Hindlimb muscle (tissue), 1 donor: Measurements from ENCODE around the gene ITPK1. TPM values are rescaled to one million over a fixed set of nuclear protein-coding genes. Genes with fewer than 3 reads are reported as not detected.

Experiments
- DNase-seq: peaks from one replicate; pipeline ENCODE4 v3.0.0-alpha.2; 2013
- polyA plus RNA-seq: library from polyadenylated mRNA; unstranded; fragments of 120-200 nt; gene quantifications from one replicate; pipeline ENCODE4 v1.2.1, GENCODE V29; 2013; ENCODE audit not compliant: insufficient read length

Gene ITPK1
- polyA plus RNA-seq, 1 donor: 16.5 TPM

DNA sequence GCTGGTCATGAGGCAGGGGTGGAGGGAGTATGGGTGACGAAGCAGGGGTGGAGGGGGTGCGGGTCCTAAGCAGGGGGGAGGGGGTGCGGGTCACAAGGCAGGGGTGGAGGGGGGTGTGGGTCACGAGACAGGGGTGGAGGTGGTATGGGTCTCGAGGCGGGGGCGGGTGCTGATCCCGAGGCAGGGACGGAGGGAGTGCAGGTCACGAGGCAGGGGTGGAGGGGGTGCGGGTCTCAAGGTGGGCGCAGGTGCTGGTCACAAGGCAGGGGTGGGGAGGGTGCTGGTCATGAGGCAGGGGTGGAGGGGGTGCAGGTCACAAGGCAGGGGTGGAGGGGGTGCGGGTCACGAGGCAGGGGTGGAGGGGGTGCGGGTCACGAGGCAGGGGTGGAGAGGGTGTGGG is 56.5 kb downstream of the ITPK1 start:
- no peak for DNase-seq

DNA sequence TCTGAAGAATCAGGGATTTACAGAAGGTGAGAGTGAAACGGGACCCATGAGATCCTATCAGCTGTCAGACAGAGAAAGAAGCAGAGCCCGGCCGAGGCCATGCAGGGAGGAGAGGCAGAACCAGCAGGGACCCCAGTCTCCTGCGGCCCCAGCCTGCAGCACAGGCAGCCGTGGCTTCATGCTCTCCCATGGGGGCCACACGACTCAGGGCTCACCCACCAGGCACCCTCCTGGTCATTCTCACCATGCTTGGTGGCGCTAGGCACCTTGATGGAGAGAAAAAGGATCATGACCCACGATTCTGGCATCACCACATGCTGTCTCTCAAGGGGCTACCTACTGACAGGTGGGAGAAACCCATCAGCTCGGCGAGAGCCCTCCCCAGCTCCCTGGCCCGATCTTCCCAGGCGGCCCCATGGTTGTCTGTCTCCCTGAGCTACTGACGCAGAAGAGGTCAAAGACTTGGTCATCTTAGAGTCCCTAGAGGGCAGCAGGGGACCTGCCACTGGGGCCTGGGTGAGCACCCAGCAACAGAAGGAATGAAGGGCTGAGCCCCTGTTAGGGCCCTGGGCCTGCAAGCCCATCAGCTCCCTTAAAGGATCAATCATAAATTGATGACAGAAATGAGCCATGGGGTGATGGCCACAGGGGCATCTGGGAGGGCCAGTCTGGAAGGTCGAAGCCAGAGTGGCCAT is 58.0 kb downstream of the ITPK1 start:
- no peak for DNase-seq

DNA sequence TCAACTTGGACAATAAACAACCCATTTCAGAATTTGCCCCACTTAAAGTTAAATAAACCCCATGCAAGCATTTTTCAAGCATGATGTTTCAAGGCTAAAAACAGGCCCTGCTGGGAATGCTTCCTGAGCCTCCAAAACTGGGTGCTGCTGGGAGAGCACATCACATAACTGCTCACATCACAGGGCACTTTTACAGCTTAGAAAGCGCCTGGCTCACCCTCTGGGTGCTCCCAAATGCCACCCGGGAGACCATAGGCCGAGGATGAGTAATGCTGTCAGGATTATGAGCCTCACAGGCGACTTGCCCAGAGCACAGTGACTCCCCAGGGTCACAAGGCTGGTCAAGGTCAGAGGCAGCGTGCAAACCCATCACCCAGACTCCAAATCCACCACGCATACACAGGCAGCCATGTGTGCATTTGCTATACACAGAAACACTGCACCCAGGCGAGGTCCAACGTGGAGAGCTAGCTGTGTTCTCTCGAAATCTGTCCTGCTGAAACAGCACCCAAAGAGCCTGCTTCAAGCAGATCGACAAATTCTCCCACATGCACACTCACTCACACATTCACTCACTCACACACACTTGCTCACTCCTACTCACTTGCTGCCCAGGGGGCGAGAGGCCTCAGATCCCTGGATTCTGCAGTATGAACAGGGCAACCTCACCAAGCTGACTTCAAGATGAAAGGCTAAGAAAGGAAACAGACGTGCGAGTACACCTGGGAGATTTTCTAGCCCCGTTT is 58.7 kb downstream of the ITPK1 start:
- no peak for DNase-seq

DNA sequence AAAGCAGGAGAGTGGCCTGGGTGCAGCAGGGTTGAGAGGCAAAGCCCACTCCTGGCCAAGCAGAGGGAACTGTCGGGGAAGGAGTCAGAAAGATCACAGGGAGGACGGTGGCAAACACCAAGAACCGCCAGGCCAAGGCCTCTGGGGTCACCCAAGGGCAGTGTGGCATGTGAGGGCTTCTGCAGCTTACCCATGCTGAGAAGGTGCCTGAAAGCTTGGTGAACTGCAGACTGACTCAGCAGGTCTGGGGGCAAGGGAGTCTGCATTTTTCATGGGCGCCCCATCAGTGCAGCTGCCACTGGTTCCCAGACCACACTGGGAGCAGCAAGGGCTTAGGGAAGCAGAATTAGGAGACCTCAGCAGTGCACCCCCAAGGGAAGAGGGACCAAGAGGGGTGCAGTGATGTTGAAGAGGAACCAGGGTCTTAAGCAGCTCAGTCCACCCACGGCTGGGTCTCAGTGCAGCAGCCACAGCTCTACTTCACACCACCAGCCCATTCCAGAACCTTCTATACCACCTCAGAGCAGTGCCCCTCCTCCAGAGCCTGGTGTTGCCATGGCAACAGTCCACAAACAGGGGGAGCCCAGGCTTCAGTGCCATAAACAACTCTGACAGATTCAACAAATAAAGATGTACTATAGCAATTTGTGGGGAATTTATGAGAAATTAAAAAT is 59.4 kb downstream of the ITPK1 start:
- no peak for DNase-seq

DNA sequence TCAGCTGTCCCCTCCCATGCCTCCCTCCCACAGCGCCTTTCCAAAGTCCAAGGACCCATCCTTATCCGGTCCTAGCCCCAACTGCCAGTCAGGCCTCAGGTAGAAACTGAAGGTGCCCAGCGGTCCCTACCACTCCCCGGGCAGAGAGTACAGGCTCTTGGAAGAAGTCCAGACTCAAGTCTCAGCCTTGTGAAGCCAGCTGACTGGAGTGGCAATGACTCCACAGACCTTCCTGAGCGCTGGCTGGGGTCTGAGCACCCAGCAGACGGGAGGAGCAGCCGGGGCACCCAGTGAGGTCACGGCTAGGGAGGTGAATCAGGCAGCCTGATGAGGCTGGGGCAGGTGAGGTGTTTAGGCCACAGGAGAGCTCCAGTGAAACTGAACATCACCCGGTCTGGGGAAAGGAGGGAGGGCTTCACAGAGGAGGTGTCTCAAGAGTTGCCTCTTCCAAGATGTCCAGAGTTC is 60.0 kb downstream of the ITPK1 start:
- no peak for DNase-seq

DNA sequence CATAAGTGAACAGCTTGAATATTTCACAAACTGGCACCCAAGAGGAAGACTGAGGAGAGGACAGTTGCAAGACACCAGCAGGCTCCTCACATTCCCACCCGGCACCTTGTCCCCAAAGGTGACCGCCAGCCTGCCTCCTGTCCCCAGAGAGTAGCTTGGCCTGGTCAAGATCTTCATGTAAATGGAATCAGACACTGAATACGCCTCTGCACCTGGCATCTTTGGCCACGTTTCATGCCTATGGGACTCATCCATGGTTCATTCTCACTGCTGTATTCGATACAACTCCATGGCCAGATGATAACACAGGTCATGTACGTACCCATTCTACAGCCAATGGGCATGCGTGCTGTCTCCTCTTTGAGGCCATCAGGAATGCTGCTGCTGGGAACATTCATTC is 60.8 kb downstream of the ITPK1 start:
- no peak for DNase-seq

DNA sequence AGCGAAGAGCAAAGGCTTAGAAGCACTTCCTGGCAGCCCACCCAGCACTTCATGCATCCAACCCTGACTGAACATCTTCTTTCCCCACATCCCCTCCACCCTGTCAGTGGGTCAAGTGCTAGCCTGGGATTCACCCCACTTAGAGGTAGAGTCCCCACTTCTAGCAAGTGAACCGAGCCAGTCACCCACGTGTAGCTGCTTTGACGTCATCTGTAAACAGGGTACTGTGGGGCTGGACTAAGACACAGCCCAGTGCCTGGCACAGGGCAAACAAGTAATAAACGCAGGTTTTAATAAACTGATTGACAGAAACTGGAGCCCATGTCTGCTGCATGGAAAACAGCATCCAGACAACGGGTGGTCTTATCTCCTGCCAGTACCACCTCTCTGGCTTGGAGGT is 61.7 kb downstream of the ITPK1 start:
- DNase-seq: no peak

DNA sequence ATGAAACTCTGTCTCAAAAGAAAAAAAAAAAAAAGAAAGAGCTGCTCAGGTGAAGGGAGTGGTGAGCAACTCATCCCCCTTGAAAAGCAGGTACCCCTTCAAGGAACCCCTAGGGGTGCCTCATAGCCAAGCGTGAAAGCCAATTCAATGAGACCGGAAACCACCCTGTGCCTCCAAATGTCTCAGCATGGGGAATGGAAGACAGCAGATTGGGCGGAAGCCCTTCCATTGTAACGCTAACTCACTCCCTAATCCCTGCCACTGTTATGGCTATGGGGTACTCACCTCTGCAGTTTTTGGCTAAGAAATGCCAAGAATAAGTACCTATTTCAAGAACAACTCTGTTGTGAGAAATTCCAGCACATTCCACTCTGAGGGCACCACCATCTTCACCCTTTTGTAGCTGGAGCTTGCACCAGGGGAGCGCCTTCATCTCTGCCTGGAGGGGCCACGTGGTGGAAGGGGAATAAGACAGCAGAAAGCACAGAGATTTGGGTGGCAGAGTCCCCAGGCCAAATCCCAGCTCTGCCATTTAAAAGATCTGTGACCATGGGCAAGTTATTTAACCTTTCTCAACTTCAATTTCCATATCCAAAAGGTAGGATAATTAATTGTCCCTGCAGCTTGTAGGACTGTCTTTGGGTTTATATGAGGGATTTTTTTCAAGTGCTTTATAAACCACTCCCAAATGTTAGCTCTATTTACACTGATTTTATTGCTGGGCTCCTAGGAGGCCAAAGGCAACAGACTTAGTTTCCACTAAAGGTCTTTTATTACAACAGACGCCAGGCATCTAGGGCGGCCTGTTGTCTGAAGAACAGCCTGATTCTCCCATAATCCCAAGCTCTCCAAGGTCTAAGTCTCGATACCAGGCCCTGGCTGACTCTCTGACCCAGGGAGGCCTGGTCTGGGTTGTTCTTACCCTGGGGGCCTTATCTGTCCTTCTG is 63.9 kb downstream of the ITPK1 start:
- no peak for DNase-seq

DNA sequence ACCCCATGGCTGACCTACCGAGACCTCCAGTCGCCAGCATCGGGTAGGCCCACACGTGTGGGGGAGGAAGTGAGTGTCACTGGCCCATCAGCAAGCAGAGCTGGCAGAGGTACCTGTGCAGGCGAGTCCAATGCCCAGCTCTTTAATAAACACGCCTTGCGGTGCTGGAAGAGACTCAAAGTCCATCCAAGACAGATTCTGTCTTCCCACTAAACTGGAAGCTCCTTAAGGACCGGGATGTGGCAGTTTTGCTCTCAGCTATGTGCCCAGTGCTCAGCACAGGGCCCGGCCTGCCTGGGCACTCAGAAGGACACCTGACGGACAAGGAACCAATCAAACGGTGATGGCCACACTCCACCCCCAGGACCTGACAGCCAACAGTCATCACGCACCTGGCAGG is 65.0 kb downstream of the ITPK1 start:
- no peak for DNase-seq

DNA sequence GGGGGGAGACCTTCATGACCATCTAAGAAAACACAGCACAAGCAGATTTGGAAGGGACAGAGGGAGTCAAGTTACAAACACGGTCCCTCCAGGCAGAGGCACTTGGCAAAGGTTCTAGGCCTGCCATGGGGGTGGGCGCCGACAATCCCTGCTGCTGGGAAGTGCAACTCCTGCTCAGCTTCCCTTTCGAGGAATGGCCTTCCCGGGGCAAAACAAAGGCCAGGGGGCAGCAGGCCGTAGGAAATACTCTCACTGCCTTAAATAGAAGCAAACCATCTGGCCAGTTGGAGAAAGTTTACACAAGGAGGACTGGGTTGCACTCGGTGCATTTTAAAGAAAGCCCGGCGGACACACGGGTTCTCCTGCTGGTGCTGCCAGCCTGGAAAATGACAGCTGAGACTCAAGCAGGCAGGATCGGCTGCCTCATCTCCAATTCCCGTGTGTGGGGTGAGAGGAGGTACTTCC is 65.8 kb downstream of the ITPK1 start:
- DNase-seq: no peak

DNA sequence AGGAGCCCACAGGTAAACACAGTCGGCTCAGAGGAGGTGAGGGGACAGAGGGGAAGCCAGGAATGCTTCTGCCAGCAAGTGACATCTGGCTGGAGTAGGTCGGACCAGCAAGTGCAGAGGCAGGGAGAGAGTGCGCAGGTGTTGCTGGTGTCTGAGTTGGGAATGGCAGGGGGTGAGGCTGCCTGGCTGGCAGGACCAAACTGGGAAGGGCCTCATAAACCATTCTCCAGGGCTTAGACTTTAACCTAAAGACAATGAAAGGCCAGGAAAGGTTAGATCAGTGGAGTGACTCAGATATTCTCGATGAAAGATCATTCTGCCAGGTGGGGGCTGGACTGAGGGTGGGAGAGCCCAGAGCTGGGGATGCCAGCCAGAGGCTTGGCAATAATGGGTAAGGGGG is 66.4 kb downstream of the ITPK1 start:
- no peak for DNase-seq

DNA sequence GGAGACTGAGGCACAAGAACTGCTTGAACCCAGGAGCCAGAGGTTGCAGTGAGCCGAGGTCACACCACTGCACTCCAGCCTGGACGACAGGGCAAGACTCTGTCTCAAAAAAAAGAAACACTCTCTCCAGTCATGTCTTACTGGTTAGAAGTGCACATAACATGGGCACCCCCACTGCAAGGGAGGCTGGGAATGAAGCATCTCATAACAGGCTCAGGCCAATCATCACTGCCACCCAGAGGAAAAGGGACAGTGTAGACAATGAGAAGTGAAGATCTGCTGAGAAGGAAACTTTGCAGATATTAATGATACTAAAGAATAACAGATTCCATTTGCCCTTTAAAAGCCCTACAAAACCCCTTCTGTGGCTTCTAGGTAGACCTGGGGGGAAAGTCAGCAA is 66.9 kb downstream of the ITPK1 start:
- no peak for DNase-seq

DNA sequence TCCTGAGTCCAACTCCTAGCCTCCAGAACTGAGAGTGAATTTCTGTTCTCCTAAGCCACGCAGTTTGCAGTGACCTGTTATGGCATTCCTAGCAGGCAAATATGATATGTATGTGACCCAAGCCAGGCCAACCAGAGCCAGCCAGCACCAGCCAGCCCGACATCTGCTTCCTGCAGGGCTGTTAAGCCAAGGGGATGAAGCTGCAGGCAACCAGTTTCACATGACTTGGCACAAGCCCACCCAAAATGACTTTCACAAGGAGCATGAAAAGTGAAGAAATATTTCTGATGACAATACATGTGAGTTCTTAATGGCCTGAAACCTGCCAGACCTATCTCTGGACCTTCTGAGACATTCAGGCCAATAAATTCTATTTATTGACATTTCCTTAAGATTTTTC is 68.1 kb downstream of the ITPK1 start:
- DNase-seq: no peak

DNA sequence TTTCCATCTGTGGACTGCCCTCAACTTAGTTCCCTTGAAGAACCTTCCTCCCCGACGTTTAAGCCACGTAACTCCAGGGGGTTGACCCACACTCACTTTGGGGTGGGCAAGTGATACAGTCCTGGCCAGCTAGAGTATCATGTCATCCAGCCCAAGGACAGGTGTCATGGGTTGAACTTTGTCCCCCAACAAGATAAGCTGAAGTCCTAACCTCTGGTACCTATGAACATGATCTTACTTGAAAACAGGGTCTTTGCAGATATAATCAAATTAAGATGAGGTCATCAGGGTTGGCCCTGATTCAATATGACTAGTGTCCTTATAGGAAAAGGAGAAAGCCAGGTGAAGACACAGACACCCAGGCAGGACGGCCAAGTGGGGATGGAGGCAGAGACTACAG is 68.6 kb downstream of the ITPK1 start:
- DNase-seq: no peak

DNA sequence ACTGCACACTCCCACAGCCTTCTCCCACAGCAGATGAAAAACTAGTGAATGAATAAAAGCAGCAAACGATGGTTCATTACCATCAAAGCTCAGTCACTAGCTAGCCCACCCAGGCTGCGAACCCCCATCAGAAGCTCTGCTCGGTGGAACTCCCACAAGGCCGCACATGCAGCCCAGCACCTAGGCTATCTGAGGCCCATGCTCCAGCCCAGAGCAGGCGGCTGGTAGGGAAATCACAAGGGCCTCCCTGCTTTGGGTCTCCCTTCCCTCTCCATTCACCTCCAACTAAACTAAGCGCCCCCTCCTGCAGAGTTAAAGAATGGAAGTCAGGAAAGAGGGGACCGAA is 69.0 kb downstream of the ITPK1 start:
- DNase-seq: no peak

DNA sequence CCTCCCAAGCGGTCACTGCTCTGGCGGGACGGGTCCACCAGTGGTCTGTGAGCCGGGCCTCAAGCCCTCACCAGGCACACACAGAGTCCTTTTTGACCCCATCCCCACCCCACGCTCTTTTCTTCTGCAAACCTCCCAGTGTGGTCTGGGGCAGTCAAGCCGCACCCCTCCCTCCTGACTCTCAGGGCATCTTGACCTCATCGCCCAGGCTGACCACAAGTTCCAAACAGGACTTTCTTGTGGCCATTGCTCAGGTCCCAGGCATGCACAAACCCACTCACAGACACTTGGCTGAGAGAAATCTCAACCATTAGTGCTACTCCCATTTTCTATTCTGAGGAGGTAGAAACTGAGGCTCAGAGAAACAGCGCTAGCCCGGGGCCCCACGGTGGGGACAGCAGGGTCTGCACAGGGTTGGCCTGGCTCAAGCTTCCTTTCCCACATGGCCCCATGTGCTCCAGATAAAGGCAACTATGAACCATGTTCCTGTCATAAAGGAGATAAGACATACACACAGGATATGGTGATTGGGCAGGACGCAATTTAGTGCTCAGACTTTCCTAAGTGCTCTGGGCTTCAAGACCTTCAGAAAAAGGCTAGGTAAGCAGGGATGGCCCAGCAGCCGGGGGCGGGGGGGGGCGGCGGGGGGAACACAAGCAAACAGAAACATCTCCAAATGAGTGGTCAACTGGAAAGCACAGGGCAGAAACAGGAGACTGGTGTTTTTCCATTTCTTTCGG is 69.6 kb downstream of the ITPK1 start:
- DNase-seq: no peak

DNA sequence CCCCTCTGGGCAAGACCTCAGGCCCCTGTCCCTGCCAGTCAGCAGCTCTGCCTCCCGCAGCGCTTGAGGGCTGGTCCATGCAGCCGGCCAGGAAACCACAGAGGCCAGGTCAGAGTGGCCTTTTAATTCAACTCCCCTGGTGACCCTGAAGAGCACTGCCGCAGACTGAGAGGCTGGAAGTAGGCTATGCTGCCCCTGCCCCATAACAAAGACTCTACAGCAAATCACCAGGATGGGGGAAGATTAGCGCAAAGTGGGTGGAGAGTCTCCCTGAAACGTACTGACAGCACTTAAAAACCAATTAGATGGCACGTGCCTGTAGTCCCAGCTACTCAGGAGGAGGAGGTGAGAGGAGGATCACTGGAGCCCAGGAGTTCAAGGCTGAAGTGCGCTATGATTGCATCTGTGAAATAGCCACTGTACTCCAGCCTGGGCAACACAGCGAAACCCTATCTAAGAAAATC is 70.5 kb downstream of the ITPK1 start:
- DNase-seq: no peak

DNA sequence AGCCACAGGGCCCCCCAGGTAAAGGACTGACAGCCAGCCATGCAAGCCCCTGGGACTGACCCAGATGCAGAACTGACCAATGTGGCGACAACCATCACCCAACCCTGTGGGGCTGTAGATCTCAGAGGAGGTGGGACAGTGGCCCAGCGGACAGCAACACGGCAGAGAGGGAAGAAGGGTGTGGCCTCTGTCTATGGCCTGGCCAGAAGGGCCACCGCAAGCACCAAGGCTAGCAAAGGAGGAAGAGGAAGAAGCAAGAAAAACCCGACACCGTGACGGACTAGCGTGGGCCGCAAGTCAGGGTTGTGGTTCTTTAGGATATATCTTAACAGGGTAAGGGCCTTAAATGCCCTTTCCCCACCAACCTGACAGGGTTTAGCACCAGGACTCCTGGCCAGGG is 71.2 kb downstream of the ITPK1 start:
- DNase-seq: no peak

DNA sequence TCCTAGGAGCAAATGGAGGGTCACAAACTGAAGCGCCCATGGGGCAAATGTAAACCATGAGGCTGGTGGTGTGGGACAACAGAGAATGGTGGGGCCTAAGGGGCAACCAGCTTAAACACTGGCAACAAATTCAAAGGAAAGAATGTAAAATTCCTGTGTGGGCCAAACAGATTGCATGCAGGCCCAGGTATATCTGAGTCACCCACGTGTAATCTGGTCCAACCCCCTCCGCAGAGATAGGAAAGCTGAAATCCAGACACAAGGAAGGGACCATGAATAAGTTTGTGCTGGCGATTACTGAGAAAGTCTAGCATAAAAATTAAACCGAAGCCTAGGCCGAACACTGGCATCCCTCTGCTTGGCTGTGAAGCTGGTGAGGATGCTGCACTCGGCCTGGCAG is 71.6 kb downstream of the ITPK1 start:
- DNase-seq: no peak

DNA sequence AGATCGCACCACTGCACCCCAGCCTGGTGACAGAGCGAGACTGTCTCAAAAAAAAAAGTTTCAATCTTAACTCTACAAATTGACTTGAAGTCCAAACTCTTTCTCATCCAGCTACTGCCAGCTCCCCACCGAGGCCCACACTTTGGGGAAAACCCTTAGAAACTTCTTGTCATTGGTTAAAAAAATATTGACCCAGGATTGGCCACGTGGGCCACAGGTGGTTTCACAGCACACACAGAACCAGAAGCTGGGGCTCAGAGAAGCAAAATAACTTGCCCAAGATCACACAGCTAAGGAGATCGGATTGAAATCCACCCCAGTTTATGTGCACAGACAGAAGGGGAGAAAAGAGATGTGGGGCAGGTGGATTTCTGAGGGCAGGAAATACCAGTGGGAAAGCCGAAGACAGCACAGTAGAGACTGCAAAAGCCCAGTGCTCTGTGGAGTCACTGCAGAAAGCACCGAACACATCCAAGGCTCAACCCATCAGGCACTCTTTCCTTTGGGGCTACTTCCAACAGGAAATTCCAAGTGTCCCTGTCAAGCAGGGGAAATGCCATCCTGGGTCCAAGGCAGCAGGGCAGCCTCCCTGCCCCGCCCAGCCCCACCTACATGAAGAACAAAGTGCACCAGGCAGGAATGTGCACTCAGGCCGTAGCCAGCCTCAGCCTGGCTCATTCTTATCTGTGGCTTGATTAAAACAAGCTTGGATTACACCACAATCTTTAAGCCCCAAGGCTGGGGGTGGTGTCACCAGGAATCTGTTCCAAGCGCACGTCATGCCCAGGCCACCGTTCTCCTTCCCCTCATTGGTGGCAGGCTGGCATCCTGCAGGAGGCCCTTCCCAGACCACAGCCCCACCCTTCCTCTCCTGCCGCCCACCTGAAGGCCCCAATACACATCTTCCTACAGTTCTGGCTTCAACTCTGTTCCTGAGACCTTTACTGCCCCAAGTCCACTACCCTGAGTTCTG is 72.5 kb downstream of the ITPK1 start:
- no peak for DNase-seq

DNA sequence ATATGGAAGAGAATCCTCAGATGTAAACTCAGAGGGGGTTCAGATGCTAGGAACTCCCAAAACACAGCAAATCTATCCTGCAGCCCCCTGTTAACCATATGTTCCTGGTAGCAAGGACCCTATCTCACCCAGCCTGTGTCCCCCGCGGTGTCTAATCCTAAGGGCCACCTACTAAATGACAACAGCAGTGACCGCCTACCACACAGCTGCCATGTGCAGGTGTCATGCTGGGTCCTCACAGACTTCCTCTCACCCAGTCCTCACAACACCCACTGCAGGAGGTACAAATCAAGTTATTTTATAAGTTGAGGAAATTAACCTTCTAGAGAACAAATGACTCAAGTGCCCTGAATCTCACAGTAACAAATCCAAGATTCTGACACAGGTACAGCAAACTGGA is 73.9 kb downstream of the ITPK1 start:
- no peak for DNase-seq
